OCI-LY3 (cell line): ENCODE results near the gene DENND1A.

Experiments
- EZH2phosphoT487 ChIP-seq: fragments of 200-600 bp; shearing (Covaris generic); IDR thresholded peaks from 2 replicates; pipeline ENCODE4 v1.6.1; 2018; ENCODE audit warnings: antibody characterized with exemption, mixed run types, low read depth
- TF ChIP-seq, protein P1 (sequence below): fragments of 200-600, 300-600 bp; sonication (generic); IDR thresholded peaks from 2 replicates; pipeline ENCODE4 v1.5.1; 2014; ENCODE audit warnings: antibody characterized with exemption, low read length, low read depth

DNA sequence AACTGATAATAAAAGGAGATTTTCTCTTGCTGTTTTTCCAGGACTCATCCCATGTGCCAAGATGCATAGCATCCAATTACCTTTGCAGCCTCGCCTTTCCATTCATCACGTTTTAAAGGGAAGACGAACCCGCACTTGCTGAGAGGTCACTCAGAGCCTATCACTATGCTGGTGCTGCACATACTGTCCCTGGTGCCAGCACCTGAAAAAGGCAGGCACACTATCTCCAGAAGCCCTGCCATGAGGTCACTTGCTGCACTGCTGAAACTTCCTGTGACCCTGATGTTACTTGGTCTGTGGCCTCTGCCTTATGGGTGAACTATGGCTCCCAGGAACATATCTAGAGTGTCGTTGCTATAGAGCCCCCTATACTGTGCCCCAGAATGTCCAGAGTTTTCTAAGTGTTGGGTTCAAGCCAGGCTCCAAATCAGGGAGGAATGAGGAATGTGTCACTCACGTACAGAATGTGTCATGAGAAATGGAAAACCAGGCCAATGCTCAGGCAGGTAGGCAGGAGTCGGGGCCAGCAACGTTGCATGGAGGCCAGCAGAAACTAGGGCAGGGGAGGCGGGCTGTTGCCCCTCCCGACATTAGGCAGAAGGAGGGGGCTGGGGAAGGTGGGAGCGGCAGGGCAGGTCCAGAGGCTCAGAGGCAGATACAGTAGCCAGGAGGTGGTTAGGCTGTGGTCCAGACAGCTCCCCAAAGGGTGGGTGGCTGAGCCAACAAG lies 311.8 kb downstream of the DENND1A start:
- TF ChIP-seq EZH2phosphoT487: no peak
- TF ChIP-seq, protein P1, sequence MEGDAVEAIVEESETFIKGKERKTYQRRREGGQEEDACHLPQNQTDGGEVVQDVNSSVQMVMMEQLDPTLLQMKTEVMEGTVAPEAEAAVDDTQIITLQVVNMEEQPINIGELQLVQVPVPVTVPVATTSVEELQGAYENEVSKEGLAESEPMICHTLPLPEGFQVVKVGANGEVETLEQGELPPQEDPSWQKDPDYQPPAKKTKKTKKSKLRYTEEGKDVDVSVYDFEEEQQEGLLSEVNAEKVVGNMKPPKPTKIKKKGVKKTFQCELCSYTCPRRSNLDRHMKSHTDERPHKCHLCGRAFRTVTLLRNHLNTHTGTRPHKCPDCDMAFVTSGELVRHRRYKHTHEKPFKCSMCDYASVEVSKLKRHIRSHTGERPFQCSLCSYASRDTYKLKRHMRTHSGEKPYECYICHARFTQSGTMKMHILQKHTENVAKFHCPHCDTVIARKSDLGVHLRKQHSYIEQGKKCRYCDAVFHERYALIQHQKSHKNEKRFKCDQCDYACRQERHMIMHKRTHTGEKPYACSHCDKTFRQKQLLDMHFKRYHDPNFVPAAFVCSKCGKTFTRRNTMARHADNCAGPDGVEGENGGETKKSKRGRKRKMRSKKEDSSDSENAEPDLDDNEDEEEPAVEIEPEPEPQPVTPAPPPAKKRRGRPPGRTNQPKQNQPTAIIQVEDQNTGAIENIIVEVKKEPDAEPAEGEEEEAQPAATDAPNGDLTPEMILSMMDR: no peak
